OCI-LY1 (cell line): ENCODE results near the gene RAI1.

Experiments
- H2AFZ ChIP-seq: fragments of 200-600 bp; sonication (generic), shearing (Covaris generic); 2 replicates; pipeline ENCODE4 v1.6.0; 2014; ENCODE audit warnings: antibody characterized with exemption, mild to moderate bottlenecking, low read length
- H3F3A ChIP-seq: fragments of 200-600 bp; sonication (generic), shearing (Covaris generic); 2 replicates; pipeline ENCODE4 v1.6.0; 2014; ENCODE audit warnings: mild to moderate bottlenecking, antibody characterized with exemption, low read length, moderate library complexity; ENCODE audit not compliant: insufficient read depth
- H3K27ac ChIP-seq: fragments of 200-600 bp; sonication (generic); 2 replicates; pipeline ENCODE4 v1.5.1; 2014; ENCODE audit warnings: low read length, mixed run types, mild to moderate bottlenecking, low read depth; ENCODE audit not compliant: poor library complexity, severe bottlenecking
- H3K27me3 ChIP-seq: fragments of 200-600 bp; sonication (generic); 2 replicates; pipeline ENCODE4 v1.6.0; 2014; ENCODE audit warnings: antibody characterized with exemption, mild to moderate bottlenecking, low read length, moderate library complexity; ENCODE audit not compliant: insufficient read depth
- H3K36me3 ChIP-seq: fragments of 200-600 bp; sonication (generic); 2 replicates; pipeline ENCODE4 v1.6.1; 2014; ENCODE audit warnings: mild to moderate bottlenecking, antibody characterized with exemption, low read length, moderate library complexity, mixed read lengths; ENCODE audit not compliant: insufficient read depth
- H3K4me1 ChIP-seq: fragments of 200-600 bp; sonication (generic); 2 replicates; pipeline ENCODE4 v1.5.1; 2014; ENCODE audit warnings: mild to moderate bottlenecking, low read length, moderate library complexity; ENCODE audit not compliant: insufficient read depth, severe bottlenecking
- H3K4me2 ChIP-seq: fragments of 200-600 bp; sonication (generic), shearing (Covaris generic); 2 replicates; pipeline ENCODE4 v1.6.1; 2014; ENCODE audit warnings: low read length
- H3K4me3 ChIP-seq: fragments of 200-600 bp; sonication (generic); 2 replicates; pipeline ENCODE4 v1.5.1; 2014; ENCODE audit warnings: low read length, low read depth, mild to moderate bottlenecking, mixed read lengths; ENCODE audit not compliant: poor library complexity, severe bottlenecking
- H3K79me2 ChIP-seq: fragments of 200-600 bp; shearing (Covaris generic); 2 replicates; pipeline ENCODE4 v1.6.1; 2016; ENCODE audit warnings: mixed run types, low read length, mixed read lengths; ENCODE audit not compliant: insufficient read depth
- H3K9ac ChIP-seq: fragments of 200-600 bp; sonication (generic), shearing (Covaris generic); 2 replicates; pipeline ENCODE4 v1.6.1; 2014; ENCODE audit warnings: mild to moderate bottlenecking, low read length, mixed read lengths
- H3K9me2 ChIP-seq: fragments of 200-600 bp; sonication (generic), shearing (Covaris generic); 2 replicates; pipeline ENCODE4 v1.6.1; 2014; ENCODE audit warnings: low read depth, mild to moderate bottlenecking, low read length, mixed read lengths
- H3K9me3 ChIP-seq: fragments of 200-600 bp; shearing (Covaris generic); 2 replicates; pipeline ENCODE4 v1.6.1; 2014; ENCODE audit warnings: low read length, mixed read lengths
- H4K20me1 ChIP-seq: fragments of 200-600 bp; sonication (generic), shearing (Covaris generic); 2 replicates; pipeline ENCODE4 v1.6.0; 2016; ENCODE audit warnings: mild to moderate bottlenecking, low read length; ENCODE audit not compliant: insufficient read depth
- EZH2 ChIP-seq: fragments of 200-600 bp; sonication (generic), shearing (Covaris generic); IDR thresholded peaks from 2 replicates; pipeline ENCODE4 v1.8.0; 2017; ENCODE audit warnings: borderline replicate concordance, mixed run types, mild to moderate bottlenecking, antibody characterized with exemption, low read length, moderate library complexity, mixed read lengths
- TF ChIP-seq, protein P1 (sequence below): fragments of 200-600 bp; sonication (generic), shearing (Covaris generic); IDR thresholded peaks from 2 replicates; pipeline ENCODE4 v1.5.1; 2017; ENCODE audit warnings: mild to moderate bottlenecking, antibody characterized with exemption, low read length, moderate library complexity, mixed read lengths

Gene RAI1

DNA sequence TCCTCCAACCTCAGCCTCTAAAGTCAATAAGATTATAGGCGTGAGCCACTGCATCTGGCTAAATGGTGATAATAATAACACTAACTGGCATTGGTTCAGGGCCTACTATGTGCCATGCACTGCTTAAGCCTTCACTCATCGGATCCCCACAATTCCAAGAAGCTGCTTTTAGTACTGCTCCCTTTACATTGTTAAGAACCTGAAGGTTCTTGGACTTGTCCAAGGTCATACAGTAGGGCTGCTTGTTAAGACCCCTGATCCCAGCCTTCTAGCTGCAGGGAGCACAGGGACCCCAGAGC is 149.0 kb downstream of the RAI1 start:
- Histone ChIP-seq H3K9me3 (no peaks in the 10 kb centered on the region), H3K4me2 (no peak overlapping the region), H3F3A (0 out of 2 replicates have a peak, but pooled peaks cover 2% of the 10 kb centered on the region), H4K20me1 (no peaks in the 10 kb centered on the region), H3K27ac (peak overlapping the region; percentile 59), H3K9me2 (no peaks in the 10 kb centered on the region), H3K4me3 (no peak overlapping the region), H3K36me3 (peaks cover 22% of the 10 kb centered on the region), H3K4me1 (peaks cover 72% of the 10 kb centered on the region), H3K79me2 (0 out of 2 replicates have a peak, but pooled peaks cover 2% of the 10 kb centered on the region), H2AFZ (no peak overlapping the region), H3K27me3 (no peaks in the 10 kb centered on the region), H3K9ac (no peak overlapping the region)
- TF ChIP-seq, protein P1, sequence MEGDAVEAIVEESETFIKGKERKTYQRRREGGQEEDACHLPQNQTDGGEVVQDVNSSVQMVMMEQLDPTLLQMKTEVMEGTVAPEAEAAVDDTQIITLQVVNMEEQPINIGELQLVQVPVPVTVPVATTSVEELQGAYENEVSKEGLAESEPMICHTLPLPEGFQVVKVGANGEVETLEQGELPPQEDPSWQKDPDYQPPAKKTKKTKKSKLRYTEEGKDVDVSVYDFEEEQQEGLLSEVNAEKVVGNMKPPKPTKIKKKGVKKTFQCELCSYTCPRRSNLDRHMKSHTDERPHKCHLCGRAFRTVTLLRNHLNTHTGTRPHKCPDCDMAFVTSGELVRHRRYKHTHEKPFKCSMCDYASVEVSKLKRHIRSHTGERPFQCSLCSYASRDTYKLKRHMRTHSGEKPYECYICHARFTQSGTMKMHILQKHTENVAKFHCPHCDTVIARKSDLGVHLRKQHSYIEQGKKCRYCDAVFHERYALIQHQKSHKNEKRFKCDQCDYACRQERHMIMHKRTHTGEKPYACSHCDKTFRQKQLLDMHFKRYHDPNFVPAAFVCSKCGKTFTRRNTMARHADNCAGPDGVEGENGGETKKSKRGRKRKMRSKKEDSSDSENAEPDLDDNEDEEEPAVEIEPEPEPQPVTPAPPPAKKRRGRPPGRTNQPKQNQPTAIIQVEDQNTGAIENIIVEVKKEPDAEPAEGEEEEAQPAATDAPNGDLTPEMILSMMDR = no peak
- TF ChIP-seq EZH2 = no peak

DNA sequence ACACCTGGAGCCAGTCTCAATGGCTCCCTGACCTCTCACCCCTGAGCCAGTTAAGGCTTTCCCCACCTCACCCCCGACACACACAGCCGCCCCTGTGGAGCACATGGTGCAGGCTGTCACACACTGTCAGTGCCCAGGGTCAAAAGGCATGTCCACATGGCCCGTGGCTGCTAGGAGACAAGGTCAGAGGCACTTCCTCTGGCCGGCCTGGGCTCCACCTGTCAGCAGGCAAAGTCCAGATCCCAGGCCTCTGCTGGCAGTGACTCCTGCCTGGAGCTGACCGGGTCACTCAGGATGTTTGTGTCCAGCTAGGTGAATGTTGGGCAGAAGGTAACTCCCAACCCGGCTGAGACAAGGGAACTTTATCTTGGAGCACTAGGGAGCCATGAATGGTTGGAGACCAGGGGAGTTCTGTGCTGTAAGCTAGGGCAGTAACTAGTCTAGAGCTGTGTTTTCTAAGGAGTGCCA is 149.5 kb downstream of the RAI1 start:
- H3K27me3 ChIP-seq = no peaks in the 10 kb centered on the region
- no peaks in the 10 kb centered on the region for H4K20me1 ChIP-seq
- no peak overlapping the region; the same call in 1 of the 2 replicates for H3K4me2 ChIP-seq
- TF ChIP-seq EZH2 = no peak
- TF ChIP-seq, protein P1 = no peak
- H3K9me3 ChIP-seq = no peaks in the 10 kb centered on the region
- H3K9me2 ChIP-seq = no peaks in the 10 kb centered on the region
- H3K4me3 ChIP-seq = no peak overlapping the region
- peaks cover 72% of the 10 kb centered on the region for H3K4me1 ChIP-seq
- peaks cover 25% of the 10 kb centered on the region for H3K36me3 ChIP-seq
- H3F3A ChIP-seq = 0 out of 2 replicates have a peak, but pooled peaks cover 2% of the 10 kb centered on the region
- H3K27ac ChIP-seq = peak overlapping the region; percentile 59
- H2AFZ ChIP-seq = no peak overlapping the region
- H3K79me2 ChIP-seq = 0 out of 2 replicates have a peak, but pooled peaks cover 2% of the 10 kb centered on the region
- no peak overlapping the region for H3K9ac ChIP-seq

DNA sequence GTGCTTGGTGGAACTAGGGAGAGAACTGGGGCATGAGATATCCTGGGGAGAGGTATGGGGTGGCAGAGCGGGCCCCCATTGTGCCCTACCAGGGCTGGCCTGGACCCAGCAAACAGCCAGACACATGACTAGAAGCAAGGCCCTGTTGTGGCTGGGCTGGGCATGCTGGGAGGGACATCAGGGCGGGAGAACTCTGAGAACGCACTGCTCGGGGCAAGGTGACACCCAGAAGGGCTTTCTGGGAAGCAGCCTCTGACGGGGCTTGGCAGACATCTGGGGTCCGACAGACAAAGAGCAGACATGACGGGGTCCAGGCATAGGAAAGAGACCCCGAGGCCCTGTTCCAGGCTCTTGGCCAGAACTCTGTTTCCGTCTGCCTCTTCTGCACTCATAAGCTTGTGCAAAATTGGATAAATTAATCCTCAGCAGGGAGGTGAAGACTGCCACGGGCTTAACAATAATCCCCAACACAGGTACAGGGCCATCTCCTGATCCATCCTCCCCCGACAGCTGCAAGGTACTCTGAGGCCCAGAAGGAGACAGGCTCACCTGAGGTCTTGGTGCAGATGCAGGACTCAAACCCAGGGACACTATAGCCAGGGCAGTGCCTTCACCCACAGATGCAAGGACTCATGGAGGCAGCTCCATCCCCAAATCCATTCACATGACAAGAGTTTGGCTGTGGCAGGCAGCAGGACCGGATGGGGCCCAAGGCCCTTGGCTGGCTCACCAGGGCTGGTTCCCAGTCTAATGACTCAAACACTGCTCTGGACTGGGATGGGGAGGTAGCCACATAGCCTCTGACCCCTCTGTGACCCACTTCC is 150.2 kb downstream of the RAI1 start:
- Histone ChIP-seq H3K27me3 (no peaks in the 10 kb centered on the region), H3K9me2 (no peaks in the 10 kb centered on the region), H3F3A (0 out of 2 replicates have a peak, but pooled peaks cover 2% of the 10 kb centered on the region), H3K4me3 (no peak overlapping the region), H2AFZ (no peak overlapping the region), H3K36me3 (peaks cover 25% of the 10 kb centered on the region), H3K9ac (no peak overlapping the region), H3K79me2 (0 out of 2 replicates have a peak, but pooled peaks cover 2% of the 10 kb centered on the region), H3K4me2 (no peak overlapping the region), H3K9me3 (no peaks in the 10 kb centered on the region), H4K20me1 (no peaks in the 10 kb centered on the region), H3K4me1 (peaks cover 69% of the 10 kb centered on the region), H3K27ac (peak overlapping the region; percentile 30)
- TF ChIP-seq, protein P1 = no peak
- no peak for TF ChIP-seq EZH2
